HL-60 (cell line): ENCODE results near the gene ANKFN1.
A peak's percentile ranks its signal among the peaks of the same experiment; 100 is the strongest.

ENCODE experiments used
- DNase-seq, 2 experiments: peaks; one replicate each; pipeline ENCODE4 v3.0.0-alpha.2; 2010 to 2020; ENCODE audit warnings: low read depth in 1 of 2, low spot score in 1 of 2
- H3K27ac ChIP-seq: fragments of 250-450 bp; sonication (Bioruptor Pico); replicated peaks from 2 replicates; pipeline ENCODE4 v1.5.1; 2020; ENCODE audit warnings: mild to moderate bottlenecking, moderate library complexity
- H3K27me3 ChIP-seq: fragments of 250-450 bp; sonication (Bioruptor Pico); 2 replicates; pipeline ENCODE4 v1.5.1; 2021; ENCODE audit warnings: mild to moderate bottlenecking, moderate library complexity; ENCODE audit not compliant: insufficient read depth, poor library complexity, severe bottlenecking
- H3K4me3 ChIP-seq: replicated peaks from 2 replicates; pipeline ENCODE4 v1.5.1; 2011; ENCODE audit warnings: mild to moderate bottlenecking, control low read depth, low read length; ENCODE audit not compliant: insufficient read depth
- GABPA ChIP-seq: IDR thresholded peaks from 2 replicates; pipeline ENCODE4 v1.6.1; 2012; ENCODE audit warnings: low read depth
- POLR2AphosphoS5 ChIP-seq: IDR thresholded peaks from 2 replicates; pipeline ENCODE4 v1.6.1; 2012; ENCODE audit warnings: low read depth
- SPI1 ChIP-seq: IDR thresholded peaks from 2 replicates; pipeline ENCODE4 v1.6.1; 2012; ENCODE audit warnings: low read depth, mild to moderate bottlenecking, borderline replicate concordance
- TF ChIP-seq, protein P1 (sequence below): IDR thresholded peaks from one replicate; pipeline ENCODE4 v1.5.1; 2011; ENCODE audit warnings: low read length, control low read depth, inconsistent platforms; ENCODE audit not compliant: insufficient read depth
- TF ChIP-seq, protein P2 (sequence below): IDR thresholded peaks from 2 replicates; pipeline ENCODE4 v1.6.1; 2012; ENCODE audit warnings: low read depth; ENCODE audit not compliant: insufficient replicate concordance

Gene ANKFN1

DNA sequence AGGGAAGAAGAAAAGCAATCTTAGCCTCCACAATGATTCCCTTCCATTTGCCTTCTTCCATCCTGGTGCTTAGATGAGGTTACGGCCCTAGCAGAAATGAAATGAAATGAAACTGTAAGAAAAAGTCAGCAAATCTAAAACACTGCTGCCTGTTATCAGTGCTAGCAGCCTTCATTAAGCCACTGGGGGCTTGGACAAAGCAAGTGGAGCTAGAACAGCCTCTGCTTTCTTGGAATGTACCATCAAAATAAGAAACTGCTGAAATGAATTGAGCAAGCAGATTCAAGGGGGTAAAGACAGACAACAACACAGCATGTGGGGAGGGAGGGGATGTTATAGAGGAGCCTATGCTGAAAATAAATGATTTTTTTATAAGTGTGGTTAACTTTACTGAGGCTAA, 5.1 kb downstream of the ANKFN1 start:
- no peak overlapping the region for H3K4me3 ChIP-seq
- TF ChIP-seq, protein P1, sequence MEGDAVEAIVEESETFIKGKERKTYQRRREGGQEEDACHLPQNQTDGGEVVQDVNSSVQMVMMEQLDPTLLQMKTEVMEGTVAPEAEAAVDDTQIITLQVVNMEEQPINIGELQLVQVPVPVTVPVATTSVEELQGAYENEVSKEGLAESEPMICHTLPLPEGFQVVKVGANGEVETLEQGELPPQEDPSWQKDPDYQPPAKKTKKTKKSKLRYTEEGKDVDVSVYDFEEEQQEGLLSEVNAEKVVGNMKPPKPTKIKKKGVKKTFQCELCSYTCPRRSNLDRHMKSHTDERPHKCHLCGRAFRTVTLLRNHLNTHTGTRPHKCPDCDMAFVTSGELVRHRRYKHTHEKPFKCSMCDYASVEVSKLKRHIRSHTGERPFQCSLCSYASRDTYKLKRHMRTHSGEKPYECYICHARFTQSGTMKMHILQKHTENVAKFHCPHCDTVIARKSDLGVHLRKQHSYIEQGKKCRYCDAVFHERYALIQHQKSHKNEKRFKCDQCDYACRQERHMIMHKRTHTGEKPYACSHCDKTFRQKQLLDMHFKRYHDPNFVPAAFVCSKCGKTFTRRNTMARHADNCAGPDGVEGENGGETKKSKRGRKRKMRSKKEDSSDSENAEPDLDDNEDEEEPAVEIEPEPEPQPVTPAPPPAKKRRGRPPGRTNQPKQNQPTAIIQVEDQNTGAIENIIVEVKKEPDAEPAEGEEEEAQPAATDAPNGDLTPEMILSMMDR, result no peak
- TF ChIP-seq GABPA, result no peak
- TF ChIP-seq, protein P2, sequence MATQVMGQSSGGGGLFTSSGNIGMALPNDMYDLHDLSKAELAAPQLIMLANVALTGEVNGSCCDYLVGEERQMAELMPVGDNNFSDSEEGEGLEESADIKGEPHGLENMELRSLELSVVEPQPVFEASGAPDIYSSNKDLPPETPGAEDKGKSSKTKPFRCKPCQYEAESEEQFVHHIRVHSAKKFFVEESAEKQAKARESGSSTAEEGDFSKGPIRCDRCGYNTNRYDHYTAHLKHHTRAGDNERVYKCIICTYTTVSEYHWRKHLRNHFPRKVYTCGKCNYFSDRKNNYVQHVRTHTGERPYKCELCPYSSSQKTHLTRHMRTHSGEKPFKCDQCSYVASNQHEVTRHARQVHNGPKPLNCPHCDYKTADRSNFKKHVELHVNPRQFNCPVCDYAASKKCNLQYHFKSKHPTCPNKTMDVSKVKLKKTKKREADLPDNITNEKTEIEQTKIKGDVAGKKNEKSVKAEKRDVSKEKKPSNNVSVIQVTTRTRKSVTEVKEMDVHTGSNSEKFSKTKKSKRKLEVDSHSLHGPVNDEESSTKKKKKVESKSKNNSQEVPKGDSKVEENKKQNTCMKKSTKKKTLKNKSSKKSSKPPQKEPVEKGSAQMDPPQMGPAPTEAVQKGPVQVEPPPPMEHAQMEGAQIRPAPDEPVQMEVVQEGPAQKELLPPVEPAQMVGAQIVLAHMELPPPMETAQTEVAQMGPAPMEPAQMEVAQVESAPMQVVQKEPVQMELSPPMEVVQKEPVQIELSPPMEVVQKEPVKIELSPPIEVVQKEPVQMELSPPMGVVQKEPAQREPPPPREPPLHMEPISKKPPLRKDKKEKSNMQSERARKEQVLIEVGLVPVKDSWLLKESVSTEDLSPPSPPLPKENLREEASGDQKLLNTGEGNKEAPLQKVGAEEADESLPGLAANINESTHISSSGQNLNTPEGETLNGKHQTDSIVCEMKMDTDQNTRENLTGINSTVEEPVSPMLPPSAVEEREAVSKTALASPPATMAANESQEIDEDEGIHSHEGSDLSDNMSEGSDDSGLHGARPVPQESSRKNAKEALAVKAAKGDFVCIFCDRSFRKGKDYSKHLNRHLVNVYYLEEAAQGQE, result no peak
- TF ChIP-seq SPI1, result no peak
- no peak for TF ChIP-seq POLR2AphosphoS5
- peak overlapping the region; percentile 59 for H3K27ac ChIP-seq
- peak; percentile 7 to 22 for DNase-seq
- no peaks in the 10 kb centered on the region for H3K27me3 ChIP-seq

DNA sequence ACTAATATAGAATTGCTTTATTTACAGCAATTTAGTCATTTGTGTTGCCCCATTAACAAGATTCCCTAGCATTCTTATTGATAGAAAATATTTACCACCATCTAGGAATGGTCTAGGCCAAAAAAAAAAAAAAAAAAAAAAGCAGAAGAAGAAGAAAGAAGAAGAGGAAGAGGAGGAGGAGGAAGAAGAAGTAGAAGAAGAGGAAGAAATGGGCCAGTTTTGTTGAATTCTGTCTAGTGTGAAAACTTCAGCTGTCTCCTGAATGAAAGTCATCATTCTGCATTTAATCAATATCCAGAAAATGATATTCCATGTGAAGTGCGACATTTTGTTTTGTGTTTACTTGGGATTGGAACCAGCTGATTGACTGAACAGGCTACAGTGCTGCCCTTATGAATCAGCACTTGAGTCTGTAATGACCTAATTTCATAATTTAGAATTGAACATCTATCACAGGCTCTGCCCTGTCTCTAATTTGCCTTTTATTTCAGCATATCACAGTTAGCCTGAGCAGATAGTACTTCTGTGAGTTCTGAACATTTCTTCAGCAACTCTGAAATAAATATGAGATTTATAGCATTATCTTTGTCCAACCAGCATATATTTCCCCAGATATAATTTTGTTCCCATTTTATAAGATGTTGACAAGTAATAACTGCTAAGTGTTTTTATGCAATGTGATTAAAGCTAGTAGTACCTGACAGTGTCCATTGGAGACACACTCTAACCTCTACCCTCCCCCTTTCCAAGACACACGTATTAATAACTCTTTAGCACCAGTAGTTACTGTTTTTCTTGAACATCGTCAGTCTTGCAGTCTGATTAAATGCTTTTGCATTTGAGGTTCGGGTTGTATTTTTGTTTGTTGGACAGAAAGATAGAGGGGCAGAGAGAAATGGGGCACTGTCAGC, 5.9 kb downstream of the ANKFN1 start:
- Histone ChIP-seq H3K27me3 (no peaks in the 10 kb centered on the region), H3K4me3 (no peak overlapping the region), H3K27ac (peak overlapping the region; percentile 59)
- TF ChIP-seq, protein P1, result no peak
- TF ChIP-seq, protein P2, result no peak
- TF ChIP-seq SPI1, result peak; percentile 86
- peak; percentile 4 to 5 for DNase-seq

DNA sequence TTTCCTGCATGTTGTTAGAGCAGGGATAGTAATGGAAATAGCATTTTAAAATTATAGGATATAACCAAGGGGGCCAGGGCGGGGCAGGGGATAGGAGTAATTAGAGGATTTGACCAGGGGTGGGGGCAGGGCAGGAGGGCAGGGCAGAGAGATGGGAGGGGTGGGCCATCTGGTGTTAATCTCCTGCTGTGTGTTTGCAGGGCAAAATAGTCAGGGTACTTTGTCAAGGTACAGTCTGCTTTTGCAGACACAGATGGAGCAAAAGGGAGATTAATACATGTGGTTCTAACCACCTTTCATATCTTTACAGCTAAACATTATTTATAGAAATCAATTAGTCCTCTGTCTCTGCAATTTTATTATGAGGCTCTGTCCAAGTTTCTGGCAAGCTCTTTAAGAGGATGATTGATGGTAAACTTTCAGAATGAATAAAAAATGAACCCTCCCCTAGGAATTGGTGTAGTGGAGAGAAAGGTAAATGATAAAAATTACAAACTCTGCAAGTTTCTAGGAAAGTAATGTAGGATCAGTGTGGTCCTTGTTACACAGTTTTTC, 6.6 kb downstream of the ANKFN1 start:
- no peak for DNase-seq
- H3K4me3 ChIP-seq, result no peak overlapping the region
- H3K27ac ChIP-seq, result peak overlapping the region; percentile 59
- TF ChIP-seq SPI1 (no peak), GABPA (no peak), POLR2AphosphoS5 (no peak)
- TF ChIP-seq, protein P2, result no peak
- H3K27me3 ChIP-seq, result no peaks in the 10 kb centered on the region
